Osteoblast (primary cell): ENCODE results near the gene ZNF182. TPM values are rescaled to one million over a fixed set of nuclear protein-coding genes. Genes with fewer than 3 reads are reported as not detected.
"Not testable (repeated sequence)": the region's sequence is repeated elsewhere in the genome, so short reads cannot be mapped to it uniquely, and the experiment has no call there.

Experiments used
- DNase-seq: peaks from one replicate; pipeline ENCODE4 v3.0.0; 2011; ENCODE audit warnings: low spot score, mixed read lengths; ENCODE audit not compliant: insufficient read length; ENCODE audit errors: missing footprints
- H2AFZ ChIP-seq: 2 replicates; pipeline ENCODE4 v1.6.0; 2011; ENCODE audit warnings: mild to moderate bottlenecking, low read length
- H3K27ac ChIP-seq: 2 replicates; pipeline ENCODE4 v1.5.1; 2011; ENCODE audit warnings: mild to moderate bottlenecking, low read depth, low read length, moderate library complexity
- H3K27me3 ChIP-seq: 2 replicates; pipeline ENCODE4 v1.6.0; 2012; ENCODE audit warnings: mild to moderate bottlenecking, control low read depth, inconsistent platforms, low read length, moderate library complexity; ENCODE audit not compliant: insufficient read depth
- H3K36me3 ChIP-seq: 2 replicates; pipeline ENCODE4 v1.5.1; 2011; ENCODE audit warnings: mild to moderate bottlenecking, low read length, control low read depth, moderate library complexity; ENCODE audit not compliant: insufficient read depth
- H3K4me1 ChIP-seq: 2 replicates; pipeline ENCODE4 v1.5.1; 2011; ENCODE audit warnings: mild to moderate bottlenecking, low read length, control low read depth, moderate library complexity; ENCODE audit not compliant: insufficient read depth
- H3K4me2 ChIP-seq: 2 replicates; pipeline ENCODE4 v1.6.0; 2011; ENCODE audit warnings: mild to moderate bottlenecking, low read length; ENCODE audit not compliant: insufficient read depth
- H3K4me3 ChIP-seq: fragments of 200-600 bp; sonication (generic); 3 replicates; pipeline ENCODE4 v1.5.1; 2012; ENCODE audit warnings: mild to moderate bottlenecking, low read length, inconsistent platforms; ENCODE audit not compliant: insufficient read depth
- H3K79me2 ChIP-seq: 2 replicates; pipeline ENCODE4 v1.6.0; 2012; ENCODE audit warnings: mild to moderate bottlenecking, low read length, control low read depth, inconsistent platforms; ENCODE audit not compliant: insufficient read depth
- H3K9me3 ChIP-seq: 2 replicates; pipeline ENCODE4 v1.5.1; 2011; ENCODE audit warnings: low read depth, low read length, control low read depth
- H4K20me1 ChIP-seq: 2 replicates; pipeline ENCODE4 v1.6.0; 2012; ENCODE audit warnings: mild to moderate bottlenecking, low read length, control low read depth; ENCODE audit not compliant: insufficient read depth
- CTCF ChIP-seq: IDR thresholded peaks from 2 replicates; pipeline ENCODE4 v1.5.1; 2011; ENCODE audit warnings: mild to moderate bottlenecking, low read depth, low read length, moderate library complexity; ENCODE audit errors: extremely low read depth
- total RNA-seq: library from RNA; depleted of rRNA; stranded (reverse); fragments of >200 nt; gene quantifications from 2 replicates; pipeline ENCODE4 v1.2.3, GENCODE V29; 2012

Gene ZNF182
- total RNA-seq, 1 donor, result 4.3 TPM

- H3K4me2 ChIP-seq, result no peak overlapping the region
- no peaks in the 10 kb centered on the region for H3K4me1 ChIP-seq
- peak; percentile 15 for DNase-seq
These were observed 32.1 kb upstream of the ZNF182 start for GRCh38 chrX:48035891-48036290.

GRCh38 chrX:48030641-48031173 lies 26.9 kb upstream of the ZNF182 start:
- not testable (repeated sequence) for H3K4me3 ChIP-seq, H3K9me3 ChIP-seq, H2AFZ ChIP-seq, H3K4me2 ChIP-seq, H3K79me2 ChIP-seq, H3K4me1 ChIP-seq, H4K20me1 ChIP-seq, H3K27me3 ChIP-seq, H3K36me3 ChIP-seq, H3K27ac ChIP-seq
- DNase-seq, result peak; percentile 6

More at GRCh38 chrX:48035891-48036290, 32.1 kb upstream of the ZNF182 start:
- H3K36me3 ChIP-seq, result no peaks in the 10 kb centered on the region
- no peaks in the 10 kb centered on the region for H4K20me1 ChIP-seq
- no peaks in the 10 kb centered on the region for H3K27me3 ChIP-seq
- no peaks in the 10 kb centered on the region for H3K9me3 ChIP-seq
- TF ChIP-seq CTCF, result no peak
- no peaks in the 10 kb centered on the region for H3K79me2 ChIP-seq
- H2AFZ ChIP-seq, result no peak overlapping the region
- no peak overlapping the region for H3K27ac ChIP-seq
- no peak overlapping the region for H3K4me3 ChIP-seq

- no peak for DNase-seq
- Histone ChIP-seq H3K4me1 (no peaks in the 10 kb centered on the region), H3K27me3 (no peaks in the 10 kb centered on the region), H4K20me1 (no peaks in the 10 kb centered on the region), H3K79me2 (no peaks in the 10 kb centered on the region), H3K4me2 (no peak overlapping the region), H3K36me3 (no peaks in the 10 kb centered on the region), H3K27ac (no peak overlapping the region), H3K9me3 (no peaks in the 10 kb centered on the region), H3K4me3 (no peak overlapping the region), H2AFZ (no peak overlapping the region)
- no peak for TF ChIP-seq CTCF
These were observed 26.4 kb upstream of the ZNF182 start for GRCh38 chrX:48030237-48030636.

- H3K27me3 ChIP-seq, result no peaks in the 10 kb centered on the region
- H4K20me1 ChIP-seq, result no peaks in the 10 kb centered on the region
- H3K79me2 ChIP-seq, result no peaks in the 10 kb centered on the region
- no peak for TF ChIP-seq CTCF
- H3K9me3 ChIP-seq, result no peaks in the 10 kb centered on the region
- H2AFZ ChIP-seq, result no peak overlapping the region
- no peak overlapping the region for H3K4me2 ChIP-seq
- no peak for DNase-seq
- no peaks in the 10 kb centered on the region for H3K4me1 ChIP-seq
- H3K27ac ChIP-seq, result no peak overlapping the region
- no peaks in the 10 kb centered on the region for H3K36me3 ChIP-seq
- no peak overlapping the region for H3K4me3 ChIP-seq
These were observed 24.3 kb upstream of the ZNF182 start for GRCh38 chrX:48028091-48028490.

- not testable (repeated sequence) for H3K4me3 ChIP-seq, H4K20me1 ChIP-seq, H3K36me3 ChIP-seq, DNase-seq, H3K79me2 ChIP-seq, H3K27ac ChIP-seq, H3K4me2 ChIP-seq, H3K9me3 ChIP-seq, H3K27me3 ChIP-seq, H3K4me1 ChIP-seq, H2AFZ ChIP-seq
These were observed 23.8 kb upstream of the ZNF182 start for GRCh38 chrX:48027545-48027944.
